Stimulated activated CD4-positive, alpha-beta T cell treated with anti-CD3 and anti-CD28 coated beads, Interleukin-1b, Interleukin-23, amount 100 ng/mL, for 4 hours (primary cell): ENCODE measurements around the gene TPM2.
A peak's percentile ranks its signal among the peaks of the same experiment; 100 is the strongest.

Experiments used
- DNase-seq, 2 donors: peaks; one replicate each; pipeline ENCODE4 v3.0.0-alpha.2; 2020; ENCODE audit warnings: low read depth in 2 of 2

TPM2 gene

DNA sequence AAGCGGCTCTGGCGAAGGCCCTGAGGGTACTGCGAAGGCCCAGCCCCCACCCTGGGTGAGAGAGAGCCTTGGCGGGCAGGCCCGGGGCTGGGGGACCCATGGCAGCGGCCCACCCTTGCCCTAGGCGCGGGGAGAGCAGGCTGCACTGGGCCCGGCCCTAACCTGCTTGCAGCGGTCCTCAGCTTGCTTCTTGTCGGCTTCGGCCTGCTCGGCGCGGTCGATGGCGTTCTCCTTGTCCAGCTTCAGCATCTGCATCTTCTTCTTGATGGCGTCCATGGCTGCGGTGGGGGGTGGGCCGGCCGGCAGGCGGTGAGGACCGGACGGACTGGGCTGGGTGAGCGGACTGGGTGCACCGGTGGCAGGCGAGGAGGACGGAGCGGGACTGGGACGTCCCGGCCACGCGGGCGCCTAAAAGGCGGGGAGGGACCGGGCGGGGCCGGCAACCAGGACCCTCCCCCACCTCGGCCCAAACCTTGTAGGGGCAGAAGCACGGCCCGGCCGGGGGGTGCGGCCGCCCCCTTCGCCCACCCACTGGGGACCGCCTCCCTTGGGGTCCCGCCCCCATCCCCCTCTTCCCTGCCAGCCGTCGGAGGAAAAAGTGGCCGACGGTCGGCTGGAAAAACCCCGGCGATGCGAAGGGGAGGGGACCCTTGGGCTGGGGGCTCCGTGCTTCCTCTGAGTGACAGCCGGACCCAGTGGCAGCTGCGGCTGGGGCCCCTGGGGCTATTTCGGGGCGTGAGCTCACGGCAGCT, at the start of gene TPM2:
TPM2 (minus strand) TSS at position 384 of the 752 bp plus-strand sequence; CDS start at position 276, 108 bp downstream.
- no peak for DNase-seq

DNA sequence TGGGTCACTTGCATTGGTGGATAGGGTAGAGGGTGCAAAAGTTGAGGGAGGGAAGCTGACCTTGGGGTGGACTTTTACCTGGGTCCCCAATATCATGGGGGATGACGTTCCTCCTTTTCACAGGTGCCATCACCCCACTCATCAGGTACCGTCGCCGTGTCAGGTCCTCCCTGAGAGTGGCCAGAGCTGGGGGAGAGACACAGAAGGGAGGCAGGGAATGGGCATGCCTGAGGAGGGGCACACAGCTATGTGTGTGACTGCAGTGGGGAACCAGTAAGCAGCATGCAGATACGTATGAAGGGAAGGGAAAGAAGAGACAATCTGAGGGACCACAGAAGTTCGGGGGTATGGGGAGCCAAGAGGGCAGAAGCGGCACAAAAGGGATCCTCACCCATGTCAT, 49.2 kb upstream of the TPM2 start:
- DNase-seq: no peak

DNA sequence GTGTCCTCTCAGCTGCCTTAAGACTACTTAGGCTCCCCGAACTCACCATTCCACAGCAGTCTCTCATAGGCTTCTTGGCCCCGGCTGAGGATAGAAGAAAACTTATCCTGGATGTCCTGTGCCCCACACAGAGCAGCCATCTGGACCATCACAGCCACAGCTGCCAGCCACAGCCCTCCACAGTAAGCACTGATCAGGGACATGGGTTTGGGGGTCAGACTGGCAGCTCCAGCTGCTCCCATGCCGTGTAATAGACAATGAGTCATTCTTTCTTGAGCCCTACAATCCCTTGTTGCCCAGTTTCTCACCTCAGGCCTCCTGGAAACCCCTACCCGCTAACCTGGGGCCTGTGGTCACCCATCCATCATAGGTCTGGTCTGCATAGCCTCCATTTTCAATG, 48.5 kb upstream of the TPM2 start:
- no peak for DNase-seq

DNA sequence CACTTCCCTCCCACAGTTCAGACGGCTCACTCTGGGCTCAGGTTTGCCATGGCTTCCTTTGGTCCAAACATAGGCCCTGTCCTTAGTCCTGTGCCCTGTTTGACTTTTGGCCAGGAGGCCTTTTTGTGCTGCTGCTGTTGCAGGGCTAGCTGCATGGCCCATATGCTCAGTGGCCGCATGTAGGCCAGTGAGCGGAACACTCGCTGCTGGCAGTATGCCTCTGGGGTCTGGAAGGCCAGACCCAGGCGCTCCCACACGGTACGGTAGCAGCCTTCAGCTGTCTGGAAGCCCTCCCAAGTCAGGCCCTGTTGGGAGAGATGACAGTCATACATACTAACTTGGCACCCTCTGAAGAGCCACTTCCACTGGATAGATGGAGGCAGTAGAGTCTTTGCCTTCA, 47.4 kb upstream of the TPM2 start:
- DNase-seq: no peak

DNA sequence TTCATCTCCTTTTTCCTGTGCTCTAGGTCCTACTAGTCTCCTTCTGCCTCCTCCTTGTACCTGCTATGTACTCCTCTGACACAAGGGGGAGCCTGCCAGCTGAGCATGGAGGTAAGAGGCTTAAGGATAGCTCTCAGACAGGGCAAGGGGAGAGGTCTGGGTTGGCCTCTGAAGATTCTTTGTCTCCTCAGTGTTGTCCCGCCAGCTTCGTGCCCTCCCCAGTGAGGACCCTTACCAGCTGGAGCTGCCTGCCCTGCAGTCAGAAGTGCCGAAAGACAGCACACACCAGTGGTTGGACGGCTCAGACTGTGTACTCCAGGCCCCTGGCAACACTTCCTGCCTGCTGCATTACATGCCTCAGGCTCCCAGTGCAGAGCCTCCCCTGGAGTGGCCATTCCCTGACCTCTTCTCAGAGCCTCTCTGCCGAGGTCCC, 46.5 kb upstream of the TPM2 start:
- peak in 1 of 2 donors; percentile 51 for DNase-seq

DNA sequence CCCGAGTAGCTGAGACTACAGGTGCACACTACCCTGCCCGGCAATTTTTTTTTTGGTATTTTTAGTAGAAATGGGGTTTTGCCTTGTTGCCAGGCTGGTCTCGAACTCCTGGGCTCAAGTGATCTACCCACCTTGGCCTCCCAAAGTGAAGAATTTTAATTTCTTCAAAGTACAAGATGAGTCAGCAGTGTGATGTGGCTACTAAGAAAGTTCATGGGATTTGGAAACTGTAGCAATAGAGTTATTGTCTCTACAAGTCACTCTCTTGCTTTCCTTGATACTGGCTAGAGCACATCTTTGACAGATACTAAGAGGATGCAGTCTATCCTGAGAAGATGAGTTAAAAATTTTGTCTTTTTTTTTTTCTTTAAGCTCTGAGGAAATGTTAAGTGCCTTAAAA, 44.4 kb upstream of the TPM2 start:
- DNase-seq: no peak

DNA sequence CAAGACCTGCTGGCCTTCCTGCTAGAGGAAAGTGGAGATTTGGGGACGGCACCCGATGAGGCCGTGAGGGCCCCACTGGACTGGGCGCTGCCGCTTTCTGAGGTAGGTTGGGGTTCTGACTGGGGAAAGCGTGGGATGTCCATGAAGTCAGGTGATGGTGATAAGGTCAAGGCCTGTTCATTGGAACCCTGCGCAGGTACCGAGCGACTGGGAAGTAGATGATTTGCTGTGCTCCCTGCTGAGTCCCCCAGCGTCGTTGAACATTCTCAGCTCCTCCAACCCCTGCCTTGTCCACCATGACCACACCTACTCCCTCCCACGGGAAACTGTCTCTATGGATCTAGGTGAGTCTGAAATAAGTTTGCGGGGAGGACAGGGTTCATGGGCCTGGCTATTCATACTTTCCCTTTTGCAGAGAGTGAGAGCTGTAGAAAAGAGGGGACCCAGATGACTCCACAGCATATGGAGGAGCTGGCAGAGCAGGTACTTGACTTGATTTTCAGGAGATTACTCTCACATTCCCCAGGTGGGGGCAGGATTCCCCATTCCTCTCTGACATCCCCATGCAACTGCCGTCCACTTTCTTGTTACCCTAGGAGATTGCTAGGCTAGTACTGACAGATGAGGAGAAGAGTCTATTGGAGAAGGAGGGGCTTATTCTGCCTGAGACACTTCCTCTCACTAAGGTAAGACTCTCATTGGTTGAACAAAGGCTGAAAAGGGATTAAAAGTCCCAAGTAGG, 43.2 kb upstream of the TPM2 start:
- DNase-seq: no peak

GRCh38 chr9:35732185-35732799, 42.6 kb upstream of the TPM2 start, which contains the start of the genes CREB3 and TLN1:
TSS of gene CREB3 (plus strand) at chr9:35732666. CDS start at chr9:35732773, 107 bp downstream.
TSS of gene TLN1 (minus strand) at chr9:35732195. CDS start at chr9:35725694, 6,501 bp downstream.
- DNase-seq: peak; percentile 90 to 91

DNA sequence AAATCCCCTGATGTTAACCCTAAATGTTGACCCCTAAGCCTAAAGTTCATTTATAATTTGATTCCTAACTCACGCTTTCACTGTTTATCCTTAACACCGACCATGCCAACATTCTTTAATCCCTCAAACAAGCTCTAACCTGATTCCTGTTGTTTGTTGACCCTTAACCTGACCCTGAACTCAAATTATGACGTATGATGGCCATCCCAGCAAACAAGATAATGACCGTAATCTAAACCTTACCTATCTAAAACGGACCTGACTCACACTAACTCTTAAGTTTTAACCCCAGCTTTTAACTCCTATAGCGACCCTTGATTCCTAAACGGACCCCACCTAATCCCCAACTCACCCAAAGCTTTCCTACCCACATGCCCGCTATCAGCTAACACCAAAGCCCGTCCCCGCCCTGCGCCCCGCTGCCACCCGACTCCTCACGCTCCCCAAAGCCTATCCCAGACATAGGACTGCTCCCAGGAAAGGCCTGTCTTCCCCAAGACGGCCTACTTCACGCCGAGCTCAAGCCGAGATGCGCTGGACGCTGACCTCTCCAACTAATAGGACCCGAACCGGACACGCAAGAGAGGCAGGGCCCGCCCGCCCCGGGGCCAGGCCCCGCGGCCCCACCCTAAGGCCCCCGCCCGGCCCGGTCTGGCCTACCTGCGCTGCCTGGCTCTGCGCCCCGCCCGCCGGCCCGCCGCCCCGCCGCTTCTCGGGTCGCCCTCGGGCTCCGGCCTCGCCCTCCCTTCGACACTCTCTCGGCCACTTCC, 41.9 kb upstream of the TPM2 start:
- no peak for DNase-seq

DNA sequence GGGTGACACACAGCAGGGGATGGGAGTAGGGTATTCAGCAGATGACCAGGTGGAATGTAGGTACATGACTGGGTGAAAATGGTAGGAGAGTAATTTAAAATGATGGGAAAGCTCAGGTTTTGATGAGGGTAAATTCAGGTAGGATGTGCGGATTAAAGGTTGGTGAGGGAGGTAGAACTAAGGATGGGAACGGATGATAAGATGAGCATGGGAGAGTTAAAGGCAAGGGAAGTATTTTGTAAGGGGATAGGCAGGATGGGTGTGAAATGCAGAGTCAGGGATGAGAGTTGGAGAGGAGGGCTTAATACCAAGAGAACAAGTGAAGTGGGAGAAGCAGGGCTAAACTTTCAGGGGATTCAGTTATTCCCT, 40.7 kb upstream of the TPM2 start:
- DNase-seq: no peak

- DNase-seq: no peak
These were observed 40.2 kb upstream of the TPM2 start for GRCh38 chr9:35729700-35730485.

DNA sequence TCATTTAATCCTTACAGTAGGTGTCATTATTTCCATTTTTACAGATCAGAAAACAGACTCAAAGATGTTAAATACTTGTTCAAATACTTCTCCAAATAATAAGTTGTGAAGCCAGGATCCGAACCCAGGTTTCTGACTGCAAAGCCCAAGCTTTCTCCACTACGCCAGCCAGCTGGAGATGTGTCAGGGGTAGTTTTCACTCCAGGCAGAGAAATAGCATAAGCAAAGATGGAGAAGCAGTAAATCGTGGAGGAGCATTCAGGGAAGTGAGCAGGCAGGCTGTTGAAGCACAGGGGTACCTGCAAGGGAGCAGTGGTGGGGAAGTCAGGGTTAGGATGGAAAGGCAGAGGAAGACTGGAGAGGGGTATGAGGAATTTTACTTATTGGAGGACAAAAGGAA, 39.4 kb upstream of the TPM2 start:
- no peak for DNase-seq

DNA sequence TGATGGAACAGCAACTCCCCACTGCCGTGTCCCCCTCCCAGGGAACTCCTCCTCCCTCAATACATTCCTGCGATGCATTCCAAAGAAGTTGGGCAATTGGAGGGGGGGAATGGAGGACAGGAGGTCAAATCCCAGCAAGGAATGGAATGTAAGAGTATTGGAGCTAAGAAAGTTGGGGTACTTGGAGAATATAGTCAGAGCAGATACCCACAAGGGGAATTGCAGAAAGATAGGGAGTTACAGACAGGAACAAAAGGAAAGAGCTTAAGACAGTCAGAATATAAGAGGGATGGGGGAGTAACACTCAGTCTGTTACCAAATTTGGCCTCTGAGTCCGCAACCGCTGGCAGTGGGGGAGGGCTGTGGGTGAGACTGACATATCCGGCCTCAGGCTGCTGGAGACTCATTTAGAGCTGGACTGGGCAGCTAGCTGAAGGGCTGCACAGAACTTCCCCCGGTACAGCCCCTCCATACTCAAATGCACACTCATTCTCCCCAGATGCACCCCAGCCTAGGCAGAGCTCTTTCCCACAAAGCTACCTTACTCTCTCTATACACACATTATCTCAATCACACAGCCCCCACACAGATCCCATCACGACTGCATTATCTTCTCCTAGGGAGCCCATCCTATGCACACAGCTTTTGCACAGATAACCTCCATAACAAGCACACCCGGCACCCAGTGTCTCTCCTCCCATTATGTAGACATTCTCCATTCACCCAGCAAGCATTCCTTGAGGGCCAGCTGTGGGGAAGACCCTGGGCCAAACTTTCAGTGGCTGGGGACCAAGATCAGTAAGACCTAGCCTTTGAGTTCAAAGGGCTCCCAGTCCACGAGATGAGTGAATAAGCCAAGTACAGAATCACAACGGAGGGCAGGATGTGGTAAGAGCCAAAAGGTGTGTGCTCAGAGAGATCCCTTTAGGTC, 38.6 kb upstream of the TPM2 start:
- no peak for DNase-seq

- DNase-seq: no peak
These were observed 37.9 kb upstream of the TPM2 start for GRCh38 chr9:35727676-35728040.

- DNase-seq: no peak
These were observed 37.2 kb upstream of the TPM2 start for GRCh38 chr9:35726931-35727330.

- no peak for DNase-seq
These were observed 35.6 kb upstream of the TPM2 start for GRCh38 chr9:35725362-35725761.

DNA sequence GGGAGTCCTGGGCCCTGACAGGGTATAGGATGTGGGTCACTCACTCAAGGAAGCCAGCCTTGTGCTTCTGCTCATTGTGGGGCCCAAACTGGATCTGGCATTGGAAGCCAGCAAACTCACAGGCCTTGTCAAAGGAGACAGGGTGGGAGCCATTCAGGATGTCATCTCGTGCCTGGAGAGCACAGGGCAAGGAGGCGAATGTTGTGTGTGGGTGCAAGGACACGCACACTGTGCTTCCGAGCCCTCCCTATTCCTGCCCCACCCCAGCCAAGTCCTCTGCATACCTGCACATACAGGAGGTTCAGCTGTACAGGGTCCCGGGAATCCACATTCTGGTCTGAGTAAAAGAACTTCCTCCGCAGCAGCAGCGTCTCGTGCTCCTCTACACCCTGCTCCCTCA, 34.2 kb upstream of the TPM2 start:
- no peak for DNase-seq

DNA sequence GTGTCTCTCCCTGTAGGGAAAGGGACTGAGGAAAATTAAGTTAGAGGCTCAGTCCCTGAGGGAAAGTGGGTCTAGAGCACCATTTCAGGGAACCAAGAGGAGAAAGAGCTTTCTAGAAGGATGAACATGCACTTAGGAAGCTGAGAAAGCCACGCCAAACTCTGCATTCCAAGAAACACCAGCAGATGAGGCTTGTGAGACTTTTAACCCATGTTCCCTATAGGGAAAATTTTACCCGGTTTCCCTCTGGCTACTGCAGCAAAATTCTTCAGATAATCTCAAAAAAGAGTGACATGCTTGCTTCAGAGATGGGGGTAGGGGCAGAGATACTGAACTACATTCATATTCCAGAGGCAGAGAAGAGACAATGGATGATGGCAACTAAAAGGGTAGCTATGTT, 33.7 kb upstream of the TPM2 start:
- no peak for DNase-seq

GRCh38 chr9:35719546-35719945, 29.8 kb upstream of the TPM2 start:
- no peak for DNase-seq
